Activated CD8-positive, alpha-beta memory T cell treated with anti-CD3 and anti-CD28 coated beads, Interleukin-2, amount 50 U/mL, for 48 hours (primary cell): ENCODE data around the gene CADM1.

ENCODE experiments used
- DNase-seq: peaks from one replicate; pipeline ENCODE4 v3.0.0-alpha.2; 2020

CADM1 gene

DNA sequence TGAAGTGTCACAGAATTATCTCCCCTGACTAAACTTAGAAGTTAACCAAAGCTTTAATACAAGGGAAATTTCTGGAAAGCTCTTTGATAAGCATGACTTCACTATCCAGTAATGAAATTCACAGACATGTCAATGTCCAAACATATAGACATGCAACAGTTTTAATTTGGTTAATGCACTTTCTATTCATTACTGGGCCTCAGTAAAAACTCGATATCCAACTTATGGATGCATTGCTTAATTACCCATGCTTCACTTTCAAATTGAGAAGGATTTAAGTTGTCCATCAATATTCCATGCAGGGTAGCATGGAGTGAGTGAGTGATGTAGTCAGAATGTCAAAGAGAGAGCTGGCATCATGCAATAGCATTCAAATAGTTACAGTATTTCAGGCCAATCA lies 197.5 kb downstream of the CADM1 start:
- no peak for DNase-seq

DNA sequence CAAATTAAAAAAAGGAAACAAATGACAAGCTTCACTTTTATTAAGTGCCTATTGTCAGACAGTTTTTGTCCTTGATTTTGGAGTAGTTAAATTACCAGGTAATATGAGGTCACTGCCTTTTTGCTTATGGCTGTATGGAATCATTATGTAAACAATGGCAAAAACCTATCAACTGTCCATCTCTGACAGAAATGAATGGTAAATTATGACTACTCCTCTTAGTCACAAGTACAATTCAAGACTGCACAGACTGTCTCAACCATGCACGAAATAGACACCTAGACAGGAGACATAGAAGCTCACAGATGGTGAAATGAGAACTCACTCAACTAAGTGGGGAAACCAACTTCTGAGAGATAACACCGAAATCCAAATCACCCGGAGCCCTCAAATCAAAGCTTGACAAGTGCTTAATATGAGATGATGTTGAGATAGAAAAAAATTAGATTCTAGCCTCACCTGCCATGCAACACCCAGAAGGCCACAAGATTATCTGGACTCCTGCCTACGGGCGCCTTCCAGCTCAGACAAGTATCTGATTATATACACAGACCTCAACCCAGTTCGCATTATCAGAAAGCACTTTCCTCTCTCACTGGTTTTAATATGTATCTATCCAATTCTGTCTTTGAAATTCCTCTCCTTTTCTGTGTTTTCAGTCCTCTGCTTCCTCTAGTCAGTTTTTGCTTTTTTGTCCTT lies 199.3 kb downstream of the CADM1 start:
- no peak for DNase-seq

DNA sequence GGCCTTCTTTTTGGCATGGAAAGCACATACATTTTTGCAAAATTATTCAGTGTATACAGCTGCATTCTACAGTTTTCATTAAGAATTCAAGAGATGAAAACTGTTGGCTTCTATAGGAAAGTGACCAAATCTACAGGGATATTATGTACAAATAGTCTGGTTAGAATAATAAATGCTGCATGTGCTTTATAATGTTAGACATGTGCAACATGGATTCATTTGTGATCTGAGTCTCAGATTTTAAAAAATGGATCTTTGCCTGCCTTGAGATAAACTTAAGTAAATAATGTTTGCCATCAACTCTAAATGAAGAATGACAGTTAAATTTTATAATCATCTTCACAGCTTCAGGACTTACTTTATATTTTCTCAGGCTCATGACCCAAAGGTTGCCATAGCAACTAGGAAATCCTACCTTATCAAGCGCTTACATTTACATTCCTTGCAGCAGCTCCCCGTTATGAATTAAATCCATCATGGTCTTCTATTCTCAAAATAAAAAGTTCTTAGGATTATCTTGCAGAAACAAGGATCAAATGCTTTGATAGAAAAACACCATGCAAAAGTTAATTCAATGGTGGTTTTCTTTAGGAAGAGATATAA lies 200.2 kb downstream of the CADM1 start:
- DNase-seq, result no peak

DNA sequence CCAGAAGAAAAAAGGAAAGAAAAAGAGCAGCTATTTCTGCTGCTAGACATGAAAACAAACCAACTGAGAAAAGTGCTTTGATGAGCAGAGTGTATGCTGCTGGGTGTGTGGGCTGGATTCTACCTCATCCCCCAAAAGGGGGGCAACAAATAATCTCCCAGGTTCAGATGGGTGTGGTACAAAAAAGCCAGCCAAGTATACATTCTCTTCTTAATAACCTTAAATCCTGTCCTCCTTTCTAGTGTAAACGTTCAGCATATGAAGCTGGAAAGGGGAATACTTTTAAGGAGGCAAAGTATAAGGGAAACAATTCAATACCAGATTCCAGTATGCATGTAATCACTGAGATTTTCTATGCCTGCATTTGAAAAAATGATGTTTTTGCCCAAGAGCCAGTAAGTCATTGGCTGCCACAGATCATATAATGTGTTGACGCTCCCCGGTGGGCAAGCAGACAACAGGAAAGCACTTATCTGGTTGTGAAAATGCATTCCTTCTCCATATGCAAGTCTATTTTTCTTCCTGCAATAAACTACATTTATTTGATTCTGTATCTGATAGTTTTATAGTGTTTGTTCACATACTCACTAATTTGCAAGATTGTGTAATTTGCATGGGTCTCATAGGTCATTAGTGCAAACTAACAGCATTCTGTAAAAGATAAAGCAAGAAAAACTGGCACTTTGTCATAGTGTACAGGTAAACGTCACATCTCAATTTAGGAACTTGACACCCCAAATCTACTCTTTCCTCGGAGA lies 201.1 kb downstream of the CADM1 start:
- DNase-seq, result no peak

DNA sequence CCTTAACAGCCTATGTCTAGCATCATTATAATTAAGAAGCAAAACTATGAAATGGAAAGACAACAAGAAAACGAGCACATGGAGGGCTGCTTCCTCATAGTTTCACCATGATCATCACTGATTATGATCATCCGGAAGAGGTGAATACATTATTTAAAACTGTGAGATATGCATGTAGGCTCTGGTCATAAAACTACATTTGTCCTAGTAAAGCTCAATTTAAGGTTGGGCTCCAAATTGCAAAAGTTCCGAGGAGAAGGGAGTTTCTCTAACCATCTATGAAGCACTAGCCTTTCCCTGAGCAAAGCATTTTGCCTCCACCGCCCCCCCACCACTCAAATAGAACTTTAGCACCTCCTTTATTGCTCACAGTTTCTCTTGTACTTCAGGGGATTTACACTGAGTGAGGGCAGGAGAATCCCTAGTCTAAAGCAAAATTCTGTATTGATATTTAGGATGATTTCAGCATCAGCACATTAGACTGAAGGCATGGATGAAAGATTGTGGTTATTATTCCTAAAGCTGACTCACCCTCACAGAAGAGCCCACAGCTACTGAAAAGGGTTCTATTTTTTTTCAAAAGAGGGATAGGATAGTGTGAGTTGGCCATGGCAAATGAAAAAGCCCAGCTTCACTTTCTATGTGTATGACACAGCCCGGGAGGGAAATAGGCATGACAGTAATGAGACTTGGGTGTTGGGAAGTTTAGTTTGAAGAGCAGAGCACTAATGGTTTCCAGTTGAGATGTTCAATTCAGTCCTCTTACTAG lies 203.4 kb downstream of the CADM1 start:
- DNase-seq, result no peak

DNA sequence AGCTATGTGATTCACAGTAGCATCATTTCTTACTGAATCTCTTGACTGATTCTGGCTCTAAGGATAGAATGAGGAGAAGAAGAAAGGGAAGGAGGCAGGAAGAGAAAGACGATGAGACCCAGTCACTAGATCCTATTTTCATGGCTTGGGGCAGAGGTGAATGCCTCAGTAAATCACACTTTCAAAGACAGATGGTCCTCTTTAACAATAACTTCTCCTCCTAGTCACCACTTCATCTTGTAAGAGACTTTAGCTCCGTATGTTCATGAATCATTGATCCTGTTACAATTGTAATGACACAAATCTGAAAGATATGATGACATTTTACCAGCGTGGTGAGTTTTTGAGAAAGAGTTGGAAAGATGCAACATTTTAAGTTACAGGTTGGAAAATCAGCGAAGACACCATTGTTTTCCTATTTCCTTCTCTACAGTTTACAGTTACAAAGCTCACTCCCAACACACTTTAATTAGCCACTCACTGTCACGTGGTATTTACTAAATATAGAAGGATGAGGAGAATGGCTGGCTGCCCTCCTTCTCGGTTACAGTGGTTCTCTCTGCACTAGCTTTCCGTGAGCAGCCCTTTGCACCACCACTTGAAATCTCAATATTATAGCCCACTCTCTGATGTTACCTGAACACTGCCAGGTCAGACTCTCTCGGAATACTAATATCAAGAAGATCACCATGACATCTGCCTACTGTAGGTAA lies 205.8 kb downstream of the CADM1 start:
- DNase-seq, result no peak

DNA sequence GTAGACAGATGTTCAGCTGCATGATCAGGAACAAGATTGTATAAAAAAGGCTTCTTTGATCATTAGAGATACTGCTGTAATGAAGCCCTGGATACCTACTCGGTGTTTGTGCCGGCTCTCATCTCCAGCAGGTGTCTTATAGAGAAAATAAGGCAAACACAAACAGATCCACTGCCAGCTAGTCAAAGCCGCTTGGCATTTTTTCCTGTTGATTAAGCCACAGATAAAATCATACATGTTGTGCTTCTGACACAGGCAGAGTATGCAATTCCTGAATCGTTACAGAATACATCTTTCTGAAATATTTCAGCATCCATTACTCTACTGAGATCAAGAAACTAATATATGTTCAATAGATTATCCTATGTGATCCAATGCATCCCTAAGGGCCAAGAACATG lies 206.9 kb downstream of the CADM1 start:
- no peak for DNase-seq

DNA sequence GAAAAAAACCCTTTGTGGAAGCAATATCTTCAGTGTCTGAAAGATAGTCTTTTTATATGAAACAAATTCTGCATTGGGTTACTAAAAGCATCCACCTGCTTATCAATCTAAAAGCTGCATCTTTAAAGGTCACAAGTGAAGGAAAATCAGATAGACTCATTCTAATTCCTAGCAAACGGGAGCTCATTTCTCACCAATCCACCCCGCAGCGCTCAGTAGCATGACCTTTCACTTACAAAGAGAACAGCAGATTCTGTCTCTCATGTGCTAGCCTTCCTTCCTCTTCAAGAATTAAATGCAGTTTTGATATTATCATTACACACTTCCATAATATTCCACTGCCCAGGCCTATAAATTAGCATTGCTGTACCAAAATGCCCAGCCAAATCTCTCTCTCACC lies 212.9 kb downstream of the CADM1 start:
- no peak for DNase-seq

DNA sequence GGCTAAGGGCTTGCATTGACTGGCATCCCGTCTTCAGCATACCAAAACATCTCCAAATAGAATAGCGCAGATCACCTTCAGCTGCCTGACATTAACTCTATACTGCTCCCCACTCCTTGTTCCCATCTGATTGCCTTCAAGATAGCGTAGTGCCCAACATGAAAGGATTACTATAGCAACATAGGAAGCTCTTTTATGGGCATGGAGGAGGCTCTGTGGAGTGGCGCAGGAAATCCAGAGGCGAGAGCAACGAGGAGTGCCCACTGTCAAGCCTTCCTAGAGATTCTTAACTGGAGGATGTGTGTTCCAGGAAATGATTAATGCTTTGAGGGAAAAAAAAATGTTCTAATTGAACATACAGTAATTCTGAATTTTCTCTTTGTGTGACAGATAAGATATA lies 213.3 kb downstream of the CADM1 start:
- DNase-seq, result no peak

DNA sequence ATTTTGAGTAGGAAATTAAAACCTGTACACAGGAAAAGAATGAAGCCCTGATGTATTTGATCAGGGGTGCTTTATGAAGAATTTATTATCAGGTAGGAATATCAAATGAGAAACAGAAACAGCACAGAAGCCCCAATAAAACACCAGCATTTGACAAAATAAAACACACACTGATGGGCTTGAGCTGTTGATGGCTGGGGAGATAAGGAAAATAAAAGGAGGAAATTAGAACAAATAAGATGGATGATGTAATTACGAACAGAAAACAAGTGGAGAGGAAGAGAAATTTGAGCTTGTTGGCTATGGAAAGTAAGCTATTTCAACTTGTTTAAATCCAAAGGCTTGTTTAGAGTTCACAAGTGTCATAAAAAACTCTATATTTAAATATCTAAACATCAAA lies 213.7 kb downstream of the CADM1 start:
- DNase-seq, result no peak

DNA sequence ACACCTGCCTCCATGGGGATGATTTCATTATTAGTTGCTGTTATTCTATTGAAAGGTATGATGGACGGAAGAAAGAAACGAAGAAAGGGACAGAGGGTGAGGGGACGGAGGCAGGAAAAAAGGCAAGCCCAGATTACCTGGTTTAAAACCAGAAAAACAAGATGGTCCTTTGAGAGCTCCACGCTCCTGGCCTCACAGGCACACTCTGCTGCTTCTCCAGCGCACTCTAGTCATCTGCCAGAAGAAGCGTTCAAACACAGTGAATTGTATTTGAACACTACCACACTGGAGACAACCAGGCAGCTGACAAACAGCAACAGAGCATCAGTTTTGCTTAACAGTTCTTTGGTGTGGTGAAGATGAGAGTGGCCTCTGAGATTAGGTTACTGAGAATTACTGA lies 216.9 kb downstream of the CADM1 start:
- no peak for DNase-seq

DNA sequence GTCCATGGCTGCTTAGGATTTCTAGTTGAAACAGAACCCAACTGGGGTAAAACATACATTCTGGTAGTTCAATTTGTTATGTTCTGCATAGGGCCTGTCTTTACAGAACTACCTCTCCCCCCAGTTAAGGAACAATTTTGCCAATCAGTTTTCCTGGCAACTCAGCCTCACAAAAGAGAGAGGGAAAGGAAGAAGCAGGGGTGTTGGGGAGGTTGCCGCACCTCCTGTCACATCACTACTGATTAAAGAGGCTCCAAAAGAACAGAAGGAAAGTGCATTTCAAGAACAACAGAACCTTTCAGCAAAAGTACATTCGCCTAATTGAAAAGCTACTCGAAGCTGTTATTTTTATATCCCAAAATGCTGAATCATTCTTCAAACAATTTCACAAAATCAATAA lies 217.6 kb downstream of the CADM1 start:
- no peak for DNase-seq

DNA sequence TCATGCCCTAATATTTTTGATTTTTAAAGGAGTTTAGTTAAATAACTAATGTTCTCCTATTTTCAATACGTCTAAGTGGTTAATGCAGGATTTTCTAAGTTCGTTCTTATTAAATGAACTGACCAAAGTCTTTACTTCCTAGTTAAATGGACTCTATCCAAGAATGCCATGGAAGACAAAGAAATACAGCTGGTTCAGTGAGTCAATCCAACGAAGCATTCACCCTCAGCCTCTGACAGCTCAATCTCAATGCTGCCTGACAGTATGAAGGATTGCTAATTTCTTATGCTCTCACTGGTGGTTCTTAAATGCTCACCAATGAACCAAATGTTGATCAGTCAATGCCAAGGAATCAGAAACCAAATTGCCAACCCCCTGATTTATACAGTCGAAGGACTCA lies 219.4 kb downstream of the CADM1 start:
- DNase-seq, result no peak

DNA sequence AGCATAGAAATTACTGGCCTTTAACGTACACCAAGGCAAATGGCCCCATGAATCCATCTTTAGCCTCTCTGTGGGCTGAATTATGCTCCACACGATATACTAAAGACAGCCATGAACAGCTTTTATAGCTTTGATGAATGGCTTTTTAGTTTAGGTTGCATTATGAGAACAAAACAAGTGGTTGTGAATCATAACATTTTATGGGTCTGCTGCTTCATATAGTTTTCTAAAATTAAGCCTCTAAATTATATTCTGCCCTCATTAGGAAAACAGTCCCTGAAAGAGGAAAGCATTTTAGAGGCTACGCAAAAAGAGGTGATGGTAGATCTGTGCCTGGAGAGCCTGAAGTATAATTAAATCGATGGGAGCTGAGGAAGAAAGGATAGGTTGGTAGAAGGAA lies 221.3 kb downstream of the CADM1 start:
- no peak for DNase-seq

DNA sequence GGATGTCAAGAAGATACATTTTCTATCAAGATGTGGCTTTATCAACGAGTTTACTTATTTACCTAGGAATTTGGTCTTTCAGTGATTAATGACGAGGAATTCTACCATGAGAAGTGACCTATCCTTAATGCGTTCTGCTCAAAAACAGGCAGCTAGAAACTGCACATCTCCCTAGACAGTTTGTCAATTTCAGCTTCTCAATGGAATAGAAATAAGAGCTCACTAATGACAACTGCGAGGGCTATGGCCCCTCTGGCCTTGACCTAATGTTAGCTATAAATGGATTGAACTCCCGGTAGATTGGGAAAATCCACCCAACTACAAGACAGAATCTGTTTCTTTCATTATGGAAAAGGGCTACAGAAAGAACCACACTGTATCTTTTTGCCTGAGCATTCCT lies 223.4 kb downstream of the CADM1 start:
- no peak for DNase-seq

DNA sequence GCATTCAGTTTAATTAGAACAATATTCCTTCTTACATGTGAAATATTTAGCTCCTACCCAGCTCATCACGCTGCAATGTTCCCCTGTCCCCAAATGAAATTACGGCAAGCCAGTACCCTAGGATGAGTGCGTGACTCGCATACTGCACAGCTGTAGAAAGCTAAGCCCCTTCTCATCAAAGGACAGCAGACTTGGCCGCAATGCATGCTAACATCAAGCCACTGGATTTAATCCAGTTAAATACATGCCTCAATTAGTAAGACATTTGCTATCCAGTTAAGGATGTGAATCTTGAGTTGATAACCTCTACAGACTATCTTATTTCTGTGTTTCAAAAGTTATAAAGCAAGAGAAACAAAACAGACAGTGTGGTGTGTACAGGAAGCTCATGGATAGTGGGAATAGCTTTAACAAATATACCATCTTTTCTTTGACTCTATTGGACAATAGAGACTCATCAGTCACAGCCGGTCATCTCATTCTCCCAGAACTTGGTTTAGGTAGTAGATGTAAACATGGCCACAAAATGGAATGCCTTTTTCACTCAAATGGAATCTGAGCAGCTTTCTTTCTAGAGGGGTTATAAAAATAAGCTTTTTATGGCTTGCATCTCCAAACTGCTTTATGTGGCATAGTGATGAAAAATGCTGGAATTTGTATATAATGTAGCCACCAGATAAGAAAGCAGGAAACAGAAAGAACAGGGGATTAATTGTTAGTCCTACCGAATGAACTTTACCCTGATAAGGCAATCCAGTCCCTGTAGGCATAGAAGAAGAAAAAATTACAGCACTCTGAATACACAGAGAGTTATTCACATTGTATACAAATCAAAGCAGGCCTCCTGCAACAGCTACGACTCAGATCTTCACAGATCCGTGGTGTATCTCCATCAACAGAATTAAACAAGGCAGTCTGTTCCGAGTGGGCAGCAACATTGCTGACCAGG lies 224.1 kb downstream of the CADM1 start:
- DNase-seq, result no peak

DNA sequence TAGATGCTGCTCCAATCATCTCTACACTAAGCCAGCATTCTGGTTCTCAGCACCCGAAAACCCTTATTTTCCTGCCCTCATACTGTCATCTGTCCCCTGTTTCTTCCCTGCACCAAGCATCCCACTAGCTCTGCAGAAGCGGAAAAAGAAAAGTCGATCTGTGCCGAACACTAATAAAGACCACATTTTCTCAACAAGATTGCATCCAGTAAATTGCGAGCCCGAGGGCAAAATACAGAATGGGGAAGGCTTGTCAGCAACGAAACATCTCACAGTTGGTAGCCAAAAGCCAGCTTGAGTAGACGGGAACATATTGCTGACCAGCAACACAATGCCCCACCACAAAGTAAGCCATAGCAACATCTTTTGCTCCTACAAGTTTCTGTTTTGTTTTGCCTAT lies 227.4 kb downstream of the CADM1 start:
- no peak for DNase-seq

DNA sequence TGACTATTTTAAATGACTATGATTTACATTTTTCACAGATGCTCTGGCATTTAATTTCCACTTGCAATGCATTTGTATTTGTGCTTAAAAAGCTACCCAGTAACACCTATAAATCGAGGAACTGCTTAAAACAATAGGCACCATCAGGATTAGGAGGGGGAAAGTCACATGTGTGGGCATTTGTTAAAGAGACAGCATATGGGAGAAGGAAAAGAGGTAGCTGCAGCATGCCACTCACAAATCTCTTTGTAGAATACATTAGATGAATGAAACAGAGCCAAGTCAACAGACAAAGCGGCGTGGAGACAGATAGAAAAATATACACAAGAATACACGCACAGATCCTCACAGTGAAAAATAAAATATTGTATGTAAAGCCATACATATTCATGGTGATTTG lies 228.0 kb downstream of the CADM1 start:
- no peak for DNase-seq

DNA sequence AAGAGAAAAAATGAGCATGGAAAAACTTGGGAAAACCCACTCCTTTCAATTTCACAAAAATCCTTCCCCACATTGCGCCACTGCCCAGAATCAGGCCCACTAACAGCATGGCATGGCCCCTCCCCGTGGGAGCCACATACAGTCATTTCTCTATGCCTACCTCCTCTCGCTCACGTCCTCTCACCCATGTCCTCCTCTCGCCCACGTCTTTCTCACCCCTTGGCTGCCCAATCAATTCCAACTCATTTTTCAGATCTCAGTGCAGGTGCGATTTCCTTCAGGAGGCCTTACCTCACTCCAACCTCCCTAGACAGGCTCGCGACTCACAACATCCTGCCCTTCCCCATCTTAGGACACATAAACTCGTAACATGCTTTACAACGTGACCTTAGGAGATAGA lies 229.2 kb downstream of the CADM1 start:
- DNase-seq, result no peak

DNA sequence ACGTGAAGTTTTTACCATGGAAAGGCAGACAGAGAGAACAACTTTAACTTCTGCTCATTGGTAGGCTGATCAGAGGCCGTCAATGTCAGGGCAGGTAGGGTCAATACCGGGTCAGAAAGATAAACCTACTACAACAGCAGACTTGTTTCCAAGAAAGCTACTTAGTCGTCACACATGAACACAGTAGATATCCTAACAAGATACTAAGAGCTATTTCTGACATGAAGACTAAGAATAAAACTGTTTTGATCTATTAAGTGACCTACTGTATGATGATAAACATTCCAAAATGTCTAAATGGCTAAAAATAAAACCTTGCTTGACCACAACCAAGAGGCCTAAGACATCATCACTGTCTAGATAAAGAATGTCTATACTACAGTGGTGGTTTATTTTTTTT lies 231.3 kb downstream of the CADM1 start:
- no peak for DNase-seq

DNA sequence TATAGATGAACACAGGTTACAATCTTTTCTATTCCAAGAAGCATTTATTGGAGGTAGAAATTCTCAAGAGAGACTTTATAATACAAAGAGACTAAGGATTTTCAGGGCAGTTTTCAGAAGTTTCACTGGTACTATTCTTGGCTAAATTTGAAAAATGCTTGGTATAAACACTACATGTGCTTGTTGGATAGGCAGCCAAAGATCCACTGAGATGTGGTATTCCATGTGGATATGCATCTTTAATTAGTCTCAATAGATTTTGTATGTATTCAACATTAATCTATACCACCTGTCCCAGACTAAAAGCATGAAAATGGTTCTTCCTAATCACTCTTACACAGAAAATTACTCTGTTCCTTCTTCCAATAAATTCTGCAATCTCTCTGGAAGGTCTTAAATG lies 232.6 kb downstream of the CADM1 start:
- DNase-seq, result no peak
